Measurements from ENCODE around the gene ANGPTL8.

- TF ChIP-seq POLR2A (IDR thresholded peaks at IDR 0.05; ENCODE audit: low read length) (no peak), GATA1 (IDR thresholded peaks at IDR 0.05; ENCODE audit: low read depth, low read length) (no peak)
Observed at GRCh38 chr19:11194173-11194572, 45.2 kb upstream of the ANGPTL8 start.
